HG02938 (cell line): Measurements from ENCODE around the gene CCDC146.
A peak's percentile ranks its signal among the peaks of the same experiment; 100 is the strongest.
"Not testable (repeated sequence)": the region's sequence is repeated elsewhere in the genome, so short reads cannot be mapped to it uniquely, and the experiment has no call there.

Experiments used
- ATAC-seq: cut with Tn5 transposase; IDR thresholded peaks from one replicate; pipeline ENCODE4 v1.9.1; 2021; ENCODE audit warnings: mild to moderate bottlenecking, moderate library complexity; ENCODE audit not compliant: unreplicated experiment

The CCDC146 gene

GRCh38 chr7:77152232-77152631 is 29.8 kb downstream of the CCDC146 start:
- ATAC-seq: not testable (repeated sequence)

- ATAC-seq: peak; percentile 71
Observed at GRCh38 chr7:77154917-77155464, 32.6 kb downstream of the CCDC146 start.

DNA sequence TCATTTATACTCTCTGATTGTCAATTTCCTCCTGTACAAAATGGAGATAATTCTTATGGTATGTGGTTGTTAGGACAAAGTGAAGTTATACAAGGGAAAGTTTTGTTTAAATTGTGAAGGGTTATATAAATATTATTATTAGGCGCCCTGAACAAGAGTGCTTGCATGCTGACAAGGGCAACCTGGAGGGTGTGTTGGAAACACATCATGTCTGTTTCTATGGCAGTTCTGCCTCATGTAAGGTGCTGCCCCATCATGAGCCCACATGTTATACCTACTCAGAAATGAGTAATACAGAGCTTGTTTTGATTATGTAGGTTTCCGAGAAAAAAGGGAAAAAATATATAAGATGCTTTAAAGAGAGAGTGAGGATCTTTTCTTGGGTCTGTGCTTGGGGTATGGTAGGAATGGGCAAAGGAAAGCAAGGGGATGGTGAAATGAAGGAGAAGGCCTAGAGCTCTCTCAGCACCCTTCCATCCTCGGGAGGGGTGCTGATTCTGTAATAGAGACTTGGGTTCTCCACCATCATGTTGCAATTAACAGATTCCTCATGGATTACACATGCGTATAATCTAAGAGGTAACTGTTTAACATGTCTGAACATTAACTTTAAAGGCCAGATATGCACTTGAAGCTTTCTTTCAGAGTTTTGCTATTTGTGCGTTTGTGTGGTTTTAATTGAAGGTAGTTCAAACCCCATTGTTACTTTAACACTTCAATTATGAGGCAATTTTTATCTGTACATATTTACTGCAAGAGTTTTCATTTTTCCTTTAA is 33.4 kb downstream of the CCDC146 start:
- not testable (repeated sequence) for ATAC-seq

DNA sequence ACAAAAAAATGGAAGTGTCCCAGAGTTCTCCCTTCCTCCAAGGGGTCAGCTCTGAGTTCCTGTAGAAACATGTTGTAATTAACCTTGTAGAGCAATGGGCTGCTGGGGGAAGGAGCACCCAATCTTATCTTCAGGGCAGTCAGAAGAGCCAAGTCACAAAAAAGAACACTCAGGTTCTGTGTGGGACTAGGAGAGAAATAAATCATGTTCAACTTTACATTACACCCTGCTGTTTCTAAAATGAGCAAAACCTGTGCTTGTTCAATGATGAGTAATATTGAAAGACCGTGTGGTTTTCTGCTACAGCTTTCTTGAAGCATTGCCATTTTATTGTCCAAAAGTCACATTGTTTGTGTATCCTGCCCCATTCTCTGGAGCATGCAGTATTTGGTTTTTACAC is 34.6 kb downstream of the CCDC146 start:
- ATAC-seq: peak; percentile 84

DNA sequence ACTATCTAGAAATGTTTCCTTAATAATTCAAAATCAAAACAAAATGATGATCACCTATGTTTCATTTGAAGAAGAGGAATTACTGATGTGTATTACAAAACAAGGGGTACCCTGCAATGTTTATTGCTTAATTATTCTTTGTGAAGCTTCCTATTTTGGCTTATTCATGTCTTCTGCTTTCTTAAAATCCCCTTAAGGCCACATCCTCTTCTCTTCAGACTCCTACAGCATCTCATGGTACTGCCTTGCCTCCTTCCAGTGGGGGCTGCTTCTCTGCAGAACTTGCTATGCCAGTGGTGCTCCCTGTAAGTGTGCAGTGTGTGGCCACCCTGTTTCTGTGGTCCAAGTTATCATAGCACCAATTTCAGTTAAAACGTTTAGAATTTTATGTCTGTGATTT is 35.0 kb downstream of the CCDC146 start:
- ATAC-seq: peak; percentile 57

- not testable (repeated sequence) for ATAC-seq
Observed at GRCh38 chr7:77171073-77171472, 48.7 kb downstream of the CCDC146 start.

DNA sequence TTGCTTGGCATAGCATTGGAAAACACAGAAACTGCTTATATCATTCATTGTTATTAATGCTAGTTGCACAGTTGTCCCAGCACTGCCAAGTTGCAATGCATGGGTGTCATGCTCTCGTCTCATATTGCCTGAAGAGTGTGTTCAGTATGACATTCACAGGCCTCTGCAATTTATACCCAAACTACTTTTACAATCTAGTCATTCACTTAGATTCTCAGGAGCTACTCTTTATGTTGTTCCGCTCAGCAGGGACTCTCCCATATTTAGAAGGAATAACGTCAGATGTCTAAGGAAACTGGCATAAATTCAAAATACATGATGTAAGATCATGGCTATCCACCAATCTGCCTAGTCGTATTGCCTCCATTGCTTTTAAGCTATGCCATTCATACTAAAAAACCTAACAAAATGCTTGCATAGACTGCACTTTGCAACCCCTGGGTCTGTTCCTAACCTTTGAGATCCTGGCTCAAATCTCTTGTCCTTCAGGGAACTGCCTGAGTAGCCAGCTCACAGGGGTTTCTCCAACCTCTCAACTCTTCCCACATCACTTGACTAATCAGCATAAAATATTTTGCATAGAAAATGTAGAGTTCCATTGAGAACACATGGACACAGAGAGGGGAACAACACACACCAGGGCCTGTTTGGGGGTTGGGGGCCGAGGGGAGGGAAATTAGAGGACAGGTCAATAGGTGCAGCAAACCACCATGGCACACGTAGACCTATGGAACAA is 50.2 kb downstream of the CCDC146 start:
- ATAC-seq: not testable (repeated sequence)

GRCh38 chr7:77174418-77174817 is 52.0 kb downstream of the CCDC146 start:
- not testable (repeated sequence) for ATAC-seq

GRCh38 chr7:77175274-77175800 is 52.9 kb downstream of the CCDC146 start:
- peak; percentile 83 for ATAC-seq

- ATAC-seq: not testable (repeated sequence)
Observed at GRCh38 chr7:77177321-77177904, 55.0 kb downstream of the CCDC146 start.

- not testable (repeated sequence) for ATAC-seq
Observed at GRCh38 chr7:77178024-77178423, 55.6 kb downstream of the CCDC146 start.

GRCh38 chr7:77181015-77181595 is 58.7 kb downstream of the CCDC146 start:
- ATAC-seq: no peak

DNA sequence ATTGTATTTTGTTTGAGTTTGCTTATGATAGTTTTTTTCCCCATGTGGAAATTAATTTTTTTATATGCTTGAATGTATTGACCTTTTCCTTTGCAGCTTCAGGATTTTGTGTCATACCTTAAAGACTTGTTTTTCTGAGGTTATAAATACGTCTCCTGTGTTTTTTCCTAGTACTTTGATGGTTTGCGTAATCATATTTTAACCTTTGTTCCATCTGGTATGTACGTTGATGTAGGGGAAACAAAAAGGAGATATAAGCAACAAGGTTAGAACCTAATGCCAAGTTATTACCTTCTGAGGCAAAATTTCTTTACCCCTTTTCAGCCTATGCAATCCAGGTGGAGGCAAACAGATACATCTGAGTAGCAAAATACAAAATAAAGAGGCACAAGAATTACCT is 59.3 kb downstream of the CCDC146 start:
- ATAC-seq: no peak

- ATAC-seq: no peak
Observed at GRCh38 chr7:77182261-77182660, 59.8 kb downstream of the CCDC146 start.

DNA sequence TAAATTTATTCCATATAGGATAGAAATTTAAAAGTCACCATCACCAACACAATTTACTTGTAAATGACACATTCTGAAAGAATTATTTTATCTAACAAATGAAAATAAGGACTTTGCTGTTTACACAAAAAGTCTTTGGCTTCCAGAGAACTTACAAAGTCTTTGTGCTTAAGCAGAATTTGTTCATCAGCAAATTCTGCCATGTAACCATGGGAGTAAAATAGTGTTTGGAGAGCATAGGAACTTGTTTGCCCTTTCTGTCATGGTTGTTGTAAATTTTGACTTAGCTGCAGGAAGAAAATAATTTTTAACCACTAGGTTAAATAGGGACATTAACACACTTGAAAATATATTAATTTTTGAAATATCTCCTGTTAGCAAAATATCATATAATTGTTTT is 62.0 kb downstream of the CCDC146 start:
- no peak for ATAC-seq

DNA sequence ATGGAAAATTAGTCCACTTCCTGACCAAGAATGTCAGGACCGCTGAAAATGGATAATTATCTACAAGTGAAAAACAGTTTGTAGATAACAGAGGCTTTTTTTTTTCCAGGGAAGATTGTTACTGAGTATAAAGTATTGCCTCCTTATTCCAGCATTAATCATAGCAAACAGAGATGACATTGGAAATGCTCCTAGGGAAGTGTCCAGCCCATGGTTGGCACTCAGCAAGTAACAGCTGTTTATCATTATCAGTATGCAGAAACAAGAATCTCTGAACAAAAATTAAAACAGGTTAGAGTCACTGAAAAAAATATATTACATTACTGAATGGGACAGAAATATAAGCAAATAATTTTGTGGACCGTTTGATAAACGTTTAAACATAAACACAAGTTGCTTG is 62.6 kb downstream of the CCDC146 start:
- ATAC-seq: no peak

GRCh38 chr7:77185866-77186265 is 63.5 kb downstream of the CCDC146 start:
- no peak for ATAC-seq

DNA sequence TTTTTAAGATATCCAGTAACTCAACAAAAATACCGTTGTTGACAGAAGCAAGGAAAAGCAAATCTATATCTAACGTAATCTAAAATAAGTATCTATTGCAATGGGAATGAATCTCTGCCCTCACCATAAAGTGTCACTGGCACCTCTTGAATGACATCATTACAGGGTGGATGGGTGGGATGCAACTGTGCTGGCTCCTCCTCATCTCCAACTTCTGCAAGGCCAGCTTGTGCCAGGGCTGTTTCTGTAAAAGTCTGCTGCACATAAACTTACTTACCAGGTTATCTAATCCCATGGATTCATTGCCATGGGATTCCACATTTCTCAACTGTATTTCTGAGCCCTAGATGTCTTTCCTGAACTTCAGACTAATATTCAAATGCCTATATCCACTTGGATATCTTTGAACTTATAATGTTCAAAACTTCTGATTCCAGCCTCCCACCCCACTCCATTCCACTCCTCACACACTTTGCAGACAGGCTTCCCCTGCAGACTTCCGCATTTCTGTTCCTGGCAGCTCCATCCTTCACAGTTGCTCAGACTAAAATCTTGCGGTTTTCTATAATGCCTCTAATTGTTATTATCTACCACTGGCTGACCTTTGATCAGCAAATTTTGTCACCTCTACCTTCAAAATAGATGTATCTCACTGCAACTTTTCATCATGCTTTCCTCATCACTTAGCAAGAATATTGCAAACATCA is 66.5 kb downstream of the CCDC146 start:
- no peak for ATAC-seq

- ATAC-seq: no peak
Observed at GRCh38 chr7:77197141-77197540, 74.7 kb downstream of the CCDC146 start.
